Mononuclear cell (primary cell): ENCODE data around the gene ANK3. TPM values are rescaled to one million over a fixed set of nuclear protein-coding genes. Genes with fewer than 3 reads are reported as not detected.

Experiments used
- H3K27me3 ChIP-seq: 2 replicates; pipeline ENCODE4 v1.6.0; 2011; ENCODE audit warnings: low read length, control low read depth; ENCODE audit not compliant: insufficient read depth
- H3K4me1 ChIP-seq: 2 replicates; pipeline ENCODE4 v1.5.1; 2011; ENCODE audit warnings: mild to moderate bottlenecking, low read length, control low read depth; ENCODE audit not compliant: insufficient read depth
- H3K4me3 ChIP-seq: 2 replicates; pipeline ENCODE4 v1.5.1; 2011; ENCODE audit warnings: mild to moderate bottlenecking, low read length, moderate library complexity
- H3K9me3 ChIP-seq: 2 replicates; pipeline ENCODE4 v1.5.1; 2011; ENCODE audit warnings: low read depth, mild to moderate bottlenecking, control low read depth, low read length
- total RNA-seq: library from RNA; depleted of rRNA; stranded (reverse); fragments of >200 nt; gene quantifications from one replicate; pipeline ENCODE4 v1.2.3, GENCODE V29; 2012

Gene ANK3
- total RNA-seq, 1 donor, result 73.0 TPM

DNA sequence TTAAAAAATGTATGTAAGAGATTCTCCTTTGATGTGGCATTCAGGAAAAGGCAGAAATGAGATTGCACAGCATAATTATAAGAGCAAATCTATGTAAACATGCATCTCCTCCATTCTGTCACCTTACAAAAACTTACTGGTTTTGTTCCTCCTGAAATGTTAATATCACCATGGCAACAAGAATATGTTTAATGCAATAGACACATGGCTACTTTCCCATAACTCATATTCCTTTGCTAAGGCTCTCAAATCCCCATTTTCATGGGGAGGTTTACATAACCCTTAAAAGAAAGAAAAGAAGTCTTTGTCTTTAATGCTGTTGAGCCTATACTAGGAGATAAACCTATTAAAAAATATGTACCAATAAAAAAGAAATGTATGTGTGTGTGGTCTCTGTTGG lies 136.2 kb downstream of the ANK3 start:
- H3K4me3 ChIP-seq, result no peak overlapping the region
- H3K4me1 ChIP-seq, result no peaks in the 10 kb centered on the region
- no peaks in the 10 kb centered on the region for H3K27me3 ChIP-seq
- no peaks in the 10 kb centered on the region for H3K9me3 ChIP-seq

DNA sequence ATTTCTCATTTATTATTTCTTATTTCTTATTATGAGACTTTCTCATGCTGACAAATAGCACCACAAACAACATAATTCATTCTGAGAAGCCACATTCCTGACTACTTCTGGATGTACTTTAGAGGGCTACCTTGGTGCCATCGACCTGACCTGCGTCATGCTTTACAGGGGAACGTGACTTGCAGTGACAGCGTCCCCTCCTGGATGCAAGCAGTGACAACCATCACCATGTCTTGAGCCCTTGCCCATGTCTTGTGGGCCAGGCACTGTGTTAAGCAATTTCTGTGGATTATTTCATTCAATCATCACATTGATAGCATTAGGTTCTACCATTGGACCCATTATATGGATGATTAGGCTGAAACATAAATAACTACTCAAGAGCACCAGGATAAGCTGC lies 137.0 kb downstream of the ANK3 start:
- Histone ChIP-seq H3K4me1 (no peaks in the 10 kb centered on the region), H3K9me3 (no peaks in the 10 kb centered on the region), H3K27me3 (no peaks in the 10 kb centered on the region), H3K4me3 (no peak overlapping the region)

DNA sequence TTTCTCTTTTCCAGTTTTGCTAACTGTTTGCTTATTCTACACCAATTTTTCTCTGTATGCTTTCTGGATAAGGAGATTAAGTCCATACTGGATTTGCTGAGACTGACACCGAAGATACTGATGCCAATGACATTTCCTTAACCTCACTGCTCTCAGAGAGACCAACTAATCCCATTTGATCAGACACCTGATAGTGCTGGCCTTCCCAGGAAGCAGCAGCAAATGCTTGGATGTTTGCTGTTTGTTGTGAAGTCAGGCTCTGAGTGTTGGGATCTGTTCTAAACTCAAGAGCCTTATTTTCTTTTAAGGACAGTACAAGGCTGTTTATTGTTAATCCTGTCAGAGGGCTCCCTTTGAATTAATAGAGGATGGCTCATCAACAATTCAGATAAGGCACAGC lies 143.3 kb downstream of the ANK3 start:
- Histone ChIP-seq H3K4me3 (no peak overlapping the region), H3K27me3 (no peaks in the 10 kb centered on the region), H3K4me1 (no peaks in the 10 kb centered on the region)

DNA sequence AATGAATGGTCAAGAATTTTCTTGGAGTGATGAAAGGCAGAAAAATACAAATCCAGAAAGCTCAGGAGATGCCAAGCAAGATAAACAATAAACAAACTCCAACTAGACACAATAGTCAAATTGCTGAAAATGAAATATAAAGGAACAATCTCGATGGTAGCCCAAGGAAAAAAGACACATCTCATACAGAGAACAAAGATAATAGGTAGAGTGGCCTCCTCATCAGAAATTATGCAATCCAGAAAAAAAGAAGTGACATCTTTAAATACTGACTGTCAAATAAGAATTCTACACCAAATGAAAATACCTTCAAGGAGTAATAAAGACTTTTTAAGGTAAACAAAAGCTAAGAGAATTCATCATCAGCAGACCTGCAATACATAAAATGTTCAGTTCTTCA lies 150.4 kb downstream of the ANK3 start:
- H3K9me3 ChIP-seq, result no peaks in the 10 kb centered on the region
- H3K4me1 ChIP-seq, result peaks cover 33% of the 10 kb centered on the region
- H3K4me3 ChIP-seq, result no peak overlapping the region
- no peaks in the 10 kb centered on the region for H3K27me3 ChIP-seq

More for the DNA sequence above, 143.3 kb downstream of the ANK3 start:
- no peaks in the 10 kb centered on the region for H3K9me3 ChIP-seq

DNA sequence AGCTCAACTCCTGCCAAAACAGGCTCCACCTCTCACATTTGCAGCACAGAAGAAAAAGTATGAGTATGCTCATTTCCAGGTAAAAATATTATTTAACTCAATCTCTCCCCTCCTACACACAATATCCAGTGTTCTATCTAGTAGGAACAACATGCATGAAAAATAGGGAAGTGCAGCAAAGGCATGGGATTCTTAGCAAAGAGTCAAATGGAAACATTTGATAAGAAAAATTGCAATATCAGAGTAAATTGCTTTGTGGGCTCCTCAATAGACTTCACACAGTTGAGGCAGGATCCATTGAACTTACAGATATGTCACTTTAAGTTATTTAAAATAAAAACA lies 150.9 kb downstream of the ANK3 start:
- Histone ChIP-seq H3K9me3 (no peaks in the 10 kb centered on the region), H3K4me1 (peaks cover 33% of the 10 kb centered on the region), H3K4me3 (no peak overlapping the region), H3K27me3 (no peaks in the 10 kb centered on the region)

DNA sequence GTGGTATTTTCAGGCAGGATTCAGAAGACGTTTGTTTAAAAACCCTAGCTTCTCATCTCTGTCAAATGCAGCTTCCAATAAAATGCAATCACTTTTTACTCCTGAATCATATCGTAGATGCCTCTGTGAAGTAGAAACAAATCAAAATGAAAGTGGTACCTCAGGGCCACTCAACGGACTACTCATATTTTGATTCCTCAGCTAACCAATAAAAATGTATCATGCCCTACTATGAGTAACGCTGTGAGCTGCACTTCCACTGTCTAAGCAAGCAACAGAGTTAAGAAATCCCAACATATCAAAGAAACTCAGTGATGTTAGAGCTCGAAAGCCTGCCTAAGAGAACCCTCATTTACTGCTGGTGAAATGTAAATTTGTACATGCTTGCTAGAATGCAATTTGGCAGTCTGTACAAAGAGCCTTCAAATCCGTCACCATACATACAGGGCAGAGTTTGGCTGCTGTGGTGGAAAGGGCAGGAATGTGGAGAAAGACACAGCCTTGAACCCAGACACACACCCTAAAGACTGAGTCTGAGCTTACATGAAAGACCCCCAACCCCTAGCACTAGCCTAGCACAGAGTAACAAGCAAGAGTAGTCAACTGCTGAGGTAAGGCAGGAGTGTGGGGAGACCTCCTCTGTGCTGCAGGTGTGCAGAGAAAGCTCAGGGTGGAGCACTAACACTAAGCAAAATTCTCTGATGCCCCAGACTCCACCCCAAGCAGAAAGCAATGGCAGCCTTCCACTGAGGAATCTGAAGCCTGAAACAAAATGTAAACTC lies 151.5 kb downstream of the ANK3 start:
- no peak overlapping the region for H3K4me3 ChIP-seq
- H3K9me3 ChIP-seq, result no peaks in the 10 kb centered on the region
- peaks cover 33% of the 10 kb centered on the region for H3K4me1 ChIP-seq
- no peaks in the 10 kb centered on the region for H3K27me3 ChIP-seq

DNA sequence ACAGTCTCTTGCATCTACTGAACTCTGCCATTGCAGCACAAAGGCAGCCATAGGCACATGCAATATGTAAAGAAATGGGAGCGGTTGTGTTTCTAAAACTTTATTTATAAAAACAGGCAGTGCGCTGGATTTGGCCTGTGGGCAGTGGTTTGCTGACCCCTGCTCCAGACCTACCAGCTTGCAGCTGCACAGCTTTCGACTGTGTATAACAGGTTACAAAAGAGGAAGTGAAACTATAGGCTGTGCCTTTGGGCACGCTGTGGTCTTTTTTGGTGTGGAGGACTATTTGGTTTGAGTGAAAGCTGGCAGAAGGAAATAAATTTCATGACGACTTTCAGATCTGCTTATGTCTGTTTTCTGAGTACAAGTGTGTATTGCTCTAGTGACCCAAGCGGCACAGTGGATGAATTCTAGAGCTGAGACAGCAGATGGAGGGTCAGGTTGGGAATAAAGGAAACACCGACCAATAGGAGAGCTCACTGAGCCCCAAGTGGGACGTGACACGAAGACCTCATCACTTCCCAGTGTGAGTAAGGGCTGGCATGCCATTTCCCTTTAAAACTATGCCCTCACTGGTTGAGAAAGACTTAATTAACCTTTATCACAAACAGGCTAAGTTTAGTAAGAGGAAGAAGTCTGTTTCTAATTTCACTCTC lies 152.7 kb downstream of the ANK3 start:
- Histone ChIP-seq H3K4me1 (peaks cover 33% of the 10 kb centered on the region), H3K4me3 (no peak overlapping the region), H3K9me3 (no peaks in the 10 kb centered on the region), H3K27me3 (no peaks in the 10 kb centered on the region)

DNA sequence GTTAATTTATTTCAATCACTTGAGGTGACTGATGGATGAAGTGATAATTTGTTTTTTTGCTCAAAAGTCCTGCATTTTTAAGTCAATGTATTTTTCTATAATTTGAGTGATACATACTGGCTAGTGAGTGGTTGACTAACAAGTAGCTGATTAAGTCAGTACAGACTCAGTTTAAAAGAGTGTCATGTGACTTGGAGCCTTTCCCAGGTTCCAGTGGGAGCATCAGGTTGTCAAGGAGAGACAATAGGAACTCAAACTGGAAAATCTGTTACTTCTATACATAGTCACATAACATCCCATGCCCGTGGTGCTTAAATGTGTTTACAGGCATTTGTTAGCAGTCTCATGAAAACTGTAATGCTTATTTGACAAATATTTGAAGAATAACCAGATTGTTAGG lies 154.7 kb downstream of the ANK3 start:
- peaks cover 33% of the 10 kb centered on the region for H3K4me1 ChIP-seq
- H3K9me3 ChIP-seq, result no peaks in the 10 kb centered on the region
- no peak overlapping the region for H3K4me3 ChIP-seq
- no peaks in the 10 kb centered on the region for H3K27me3 ChIP-seq

DNA sequence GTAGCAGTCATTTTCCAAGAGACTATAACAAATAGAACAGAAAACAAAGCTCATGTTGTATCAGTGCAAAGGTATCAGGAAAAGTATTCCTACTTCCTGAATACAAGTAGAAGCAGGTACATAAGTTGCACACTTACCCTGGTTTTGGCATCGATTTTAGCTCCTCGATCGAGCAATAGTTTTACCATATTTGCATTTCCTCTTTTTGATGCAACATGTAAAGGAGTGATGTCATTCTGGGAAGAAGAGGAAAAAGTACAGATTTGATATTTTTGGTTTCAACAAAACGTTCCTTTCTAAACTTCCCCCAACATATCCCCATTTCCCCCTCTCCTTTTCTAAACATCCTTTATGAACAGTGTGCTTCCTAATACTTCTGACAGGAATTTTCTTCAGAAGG lies 155.1 kb downstream of the ANK3 start:
- H3K4me1 ChIP-seq, result peaks cover 33% of the 10 kb centered on the region
- no peak overlapping the region for H3K4me3 ChIP-seq
- H3K27me3 ChIP-seq, result no peaks in the 10 kb centered on the region
- H3K9me3 ChIP-seq, result no peaks in the 10 kb centered on the region

DNA sequence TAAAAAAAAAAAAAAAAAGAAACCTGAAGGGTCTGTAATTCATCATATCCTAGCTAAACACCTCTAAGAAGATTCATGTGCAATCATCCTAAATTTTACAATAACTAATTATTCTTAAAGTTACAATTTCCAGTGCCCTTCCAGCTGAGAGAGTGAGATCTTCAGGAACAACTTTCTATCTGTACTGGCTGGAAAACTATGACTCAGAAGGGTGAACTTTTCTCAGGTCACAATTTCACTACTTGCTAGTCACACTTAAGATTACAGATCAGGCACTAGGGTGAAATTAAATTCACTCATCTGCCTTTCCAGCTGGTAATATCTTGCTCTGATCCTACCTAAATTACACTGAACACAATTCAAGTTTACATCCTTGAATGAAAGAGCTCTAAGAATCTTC lies 158.8 kb downstream of the ANK3 start:
- no peaks in the 10 kb centered on the region for H3K9me3 ChIP-seq
- H3K27me3 ChIP-seq, result no peaks in the 10 kb centered on the region
- H3K4me1 ChIP-seq, result peaks cover 4% of the 10 kb centered on the region
- no peak overlapping the region for H3K4me3 ChIP-seq

DNA sequence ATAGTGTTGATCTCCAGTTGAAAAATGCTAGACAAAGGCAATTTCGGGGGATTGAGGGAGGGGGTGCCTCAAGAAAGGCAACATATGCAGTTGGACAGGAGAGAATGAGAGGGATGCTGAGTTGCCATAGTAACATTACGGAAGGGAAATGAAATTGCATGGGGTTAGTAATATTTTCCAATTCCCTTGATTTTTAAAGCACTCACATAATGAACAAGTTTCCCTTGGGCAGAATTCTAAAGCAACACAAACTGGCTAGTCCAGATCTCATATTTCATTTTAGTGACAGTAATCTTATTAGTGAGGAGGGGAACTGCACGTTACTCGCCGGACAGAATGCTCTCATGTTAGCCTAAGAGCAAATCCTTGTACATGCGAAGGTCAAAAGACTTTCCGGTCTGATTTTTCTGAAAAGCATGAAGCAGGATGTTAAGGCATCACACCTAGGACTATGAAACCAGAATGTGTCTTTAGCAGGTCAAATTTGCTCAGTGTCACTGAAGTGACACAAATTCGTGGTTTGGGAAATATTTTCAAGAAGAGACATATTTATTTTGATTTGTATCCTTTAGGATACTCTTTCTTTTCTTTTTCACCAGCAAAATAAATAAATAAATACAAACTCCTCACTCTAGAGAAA lies 165.5 kb downstream of the ANK3 start:
- H3K9me3 ChIP-seq, result no peaks in the 10 kb centered on the region
- H3K27me3 ChIP-seq, result no peaks in the 10 kb centered on the region
- no peaks in the 10 kb centered on the region for H3K4me1 ChIP-seq
- no peak overlapping the region for H3K4me3 ChIP-seq

DNA sequence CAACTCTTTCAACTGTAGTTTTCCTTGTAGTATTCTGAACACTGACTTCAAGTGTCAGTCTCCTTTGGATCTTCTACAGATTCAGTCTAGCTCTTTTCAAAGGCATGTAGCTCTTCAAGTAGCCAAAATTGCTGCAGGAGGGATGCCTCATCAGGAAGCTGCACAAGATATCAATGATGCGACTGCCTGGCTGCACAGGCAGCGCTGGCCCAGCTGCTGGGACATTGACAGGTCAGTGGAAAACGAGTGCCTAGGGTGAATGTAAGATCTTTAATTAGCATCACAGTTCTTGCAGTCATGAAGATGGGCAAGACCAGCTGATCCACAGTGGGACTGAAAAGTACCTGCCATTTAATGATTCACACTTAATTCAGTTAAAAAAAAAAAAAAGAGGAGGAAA lies 167.6 kb downstream of the ANK3 start:
- no peaks in the 10 kb centered on the region for H3K9me3 ChIP-seq
- no peaks in the 10 kb centered on the region for H3K4me1 ChIP-seq
- H3K27me3 ChIP-seq, result no peaks in the 10 kb centered on the region
- no peak overlapping the region for H3K4me3 ChIP-seq

DNA sequence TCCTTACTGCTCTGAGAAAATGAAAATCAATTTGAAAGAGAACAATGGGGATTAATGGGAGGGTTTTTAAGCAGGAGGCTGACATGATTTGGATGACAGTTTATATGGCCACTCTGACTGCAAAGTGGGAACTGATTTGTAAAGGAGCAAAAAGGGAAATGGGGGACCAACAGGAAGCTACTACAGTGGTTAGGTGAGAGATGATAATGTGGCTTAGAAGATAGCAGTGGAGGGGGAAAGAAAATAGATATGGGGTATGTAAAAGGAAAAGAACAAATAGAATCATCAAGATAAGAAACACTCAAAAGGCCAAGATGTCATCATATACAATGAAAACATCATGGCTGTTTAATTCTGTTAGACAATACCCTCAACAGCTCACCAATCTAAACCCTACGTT lies 177.5 kb downstream of the ANK3 start:
- Histone ChIP-seq H3K4me3 (no peak overlapping the region), H3K27me3 (no peaks in the 10 kb centered on the region)

DNA sequence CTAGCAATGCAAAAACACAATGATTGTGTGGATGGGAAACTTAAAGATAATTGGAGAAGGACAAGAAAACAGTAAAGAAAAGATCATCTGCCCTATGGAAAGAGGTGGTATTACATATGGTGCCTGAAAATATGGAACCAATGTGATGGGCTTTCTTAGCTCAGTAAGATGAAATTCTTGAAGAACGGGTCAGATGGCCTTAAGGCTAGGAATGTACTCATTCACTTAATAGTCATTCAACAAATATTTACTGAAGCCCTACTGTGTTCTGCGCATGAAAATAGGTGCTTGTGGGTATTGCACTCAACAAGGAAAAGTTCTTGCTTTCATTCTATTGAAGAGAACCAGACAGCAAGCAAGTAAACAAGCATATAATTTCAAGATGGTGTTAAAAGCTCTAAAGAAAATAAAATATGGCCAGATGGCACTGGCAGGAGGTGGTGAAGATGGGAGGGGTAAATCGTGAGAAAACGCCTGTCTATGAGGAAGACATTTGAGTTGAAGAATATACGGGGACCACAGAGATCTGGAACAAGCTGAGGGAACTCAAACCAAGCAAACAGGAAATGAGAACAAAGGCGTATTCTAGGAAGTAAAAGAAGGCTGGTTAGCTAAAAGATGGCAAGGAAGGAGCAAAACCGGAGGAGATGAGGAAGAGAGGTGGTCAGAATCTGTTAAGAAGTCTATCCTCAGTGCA lies 179.7 kb downstream of the ANK3 start:
- no peak overlapping the region for H3K4me3 ChIP-seq
- no peaks in the 10 kb centered on the region for H3K27me3 ChIP-seq
- H3K4me1 ChIP-seq, result peaks cover 11% of the 10 kb centered on the region
- H3K9me3 ChIP-seq, result no peaks in the 10 kb centered on the region

More for the DNA sequence above, 177.5 kb downstream of the ANK3 start:
- no peaks in the 10 kb centered on the region for H3K9me3 ChIP-seq
- H3K4me1 ChIP-seq, result peaks cover 11% of the 10 kb centered on the region

DNA sequence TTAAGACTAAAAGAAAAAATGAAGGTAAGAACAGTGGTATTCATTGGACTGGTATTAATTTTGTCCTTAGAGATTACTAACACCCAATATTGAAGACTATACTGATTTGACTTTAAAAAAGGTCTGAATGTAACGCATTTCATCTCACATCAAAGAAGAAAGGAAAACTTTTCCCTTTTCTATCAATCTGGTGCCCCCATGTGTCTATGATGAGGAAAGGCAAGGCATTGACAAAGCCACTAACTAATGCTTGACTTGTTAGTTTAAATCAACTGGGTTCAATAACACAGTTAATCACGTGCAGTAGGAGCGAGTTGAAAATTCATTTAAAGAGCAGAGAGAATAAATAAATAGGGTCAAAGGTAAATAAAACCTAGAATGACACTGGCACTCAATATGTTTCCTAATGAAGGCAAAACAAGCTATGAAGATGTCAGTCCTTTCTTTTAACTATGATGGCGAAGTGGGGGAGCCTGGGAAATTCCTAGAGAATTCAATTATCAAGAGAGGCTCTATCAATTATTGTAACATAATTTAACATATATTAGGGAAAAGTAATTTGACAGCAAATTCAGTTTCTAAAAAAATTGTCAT lies 180.9 kb downstream of the ANK3 start:
- no peaks in the 10 kb centered on the region for H3K9me3 ChIP-seq
- H3K27me3 ChIP-seq, result no peaks in the 10 kb centered on the region
- H3K4me1 ChIP-seq, result peaks cover 11% of the 10 kb centered on the region
- H3K4me3 ChIP-seq, result no peak overlapping the region
